CD4-positive, alpha-beta memory T cell (primary cell): ENCODE data around the gene ABI1. TPM values are rescaled to one million over a fixed set of nuclear protein-coding genes. Genes with fewer than 3 reads are reported as not detected.
A peak's percentile ranks its signal among the peaks of the same experiment; 100 is the strongest.
"Not testable (repeated sequence)": the region's sequence is repeated elsewhere in the genome, so short reads cannot be mapped to it uniquely, and the experiment has no call there.

ENCODE experiments used
- CTCF ChIA-PET: fragments of 350-600 bp; sonication (Branson Sonifier 250); formaldehyde crosslinking; loops from one replicate; lab custom pipeline; 2021; ENCODE audit warnings: inconsistent platforms; ENCODE audit not compliant: partially characterized antibody; lab: Charles Lee
- POLR2A ChIA-PET: fragments of 350-600 bp; sonication (Branson Sonifier 250); formaldehyde crosslinking; loops from one replicate; lab custom pipeline; 2021; ENCODE audit not compliant: partially characterized antibody; lab: Charles Lee
- DNase-seq, 5 donors: peaks; one replicate each; pipeline versions ENCODE4 v3.0.0 to v3.0.0-alpha.2; 2020 to 2022; ENCODE audit warnings: mixed read lengths in 1 of 5
- H3K27ac ChIP-seq: one replicate; pipeline ENCODE4 v1.7.0; 2013; ENCODE audit warnings: low read depth, low read length
- H3K27me3 ChIP-seq: 2 replicates; pipeline ENCODE4 v1.7.0; 2013; ENCODE audit warnings: mild to moderate bottlenecking, low read length, moderate library complexity; ENCODE audit not compliant: insufficient read depth
- H3K36me3 ChIP-seq: 2 replicates; pipeline ENCODE4 v1.7.0; 2013; ENCODE audit warnings: mild to moderate bottlenecking, low read length, moderate library complexity; ENCODE audit not compliant: insufficient read depth
- H3K4me1 ChIP-seq: 2 replicates; pipeline ENCODE4 v1.7.0; 2013; ENCODE audit warnings: mild to moderate bottlenecking, low read length, moderate library complexity; ENCODE audit not compliant: insufficient read depth
- H3K4me3 ChIP-seq, 2 donors: one replicate each; pipeline ENCODE4 v1.7.0; 2013; ENCODE audit warnings: low read length in 2 of 2, mild to moderate bottlenecking in 1 of 2
- H3K9me3 ChIP-seq, 2 donors: one replicate each; pipeline ENCODE4 v1.7.0; 2013; ENCODE audit warnings: low read length in 2 of 2, control low read depth in 1 of 2; ENCODE audit not compliant: control insufficient read depth in 1 of 2
- H3K27ac Mint-ChIP-seq, 7 donors: one replicate each; pipeline ENCODE4 v1.8.0; 2020 to 2021; ENCODE audit warnings: mixed read lengths in 7 of 7, mild to moderate bottlenecking in 6 of 7, inconsistent platforms in 3 of 7, moderate library complexity in 3 of 7
- H3K27me3 Mint-ChIP-seq, 2 donors: one replicate each; pipeline ENCODE4 v1.8.0; 2020 to 2021; ENCODE audit warnings: mixed read lengths in 2 of 2
- H3K36me3 Mint-ChIP-seq, 2 donors: one replicate each; pipeline ENCODE4 v1.8.0; 2020 to 2021; ENCODE audit warnings: mixed read lengths in 2 of 2, inconsistent platforms in 1 of 2, mild to moderate bottlenecking in 1 of 2
- H3K4me1 Mint-ChIP-seq, 4 donors: one replicate each; pipeline ENCODE4 v1.8.0; 2020 to 2021; ENCODE audit warnings: mixed read lengths in 4 of 4, mild to moderate bottlenecking in 1 of 4
- H3K4me3 Mint-ChIP-seq, 8 donors: one replicate each; pipeline ENCODE4 v1.8.0; 2020 to 2021; ENCODE audit warnings: mixed read lengths in 8 of 8, mild to moderate bottlenecking in 7 of 8, moderate library complexity in 6 of 8, inconsistent platforms in 3 of 8
- H3K9me3 Mint-ChIP-seq, 8 donors: one replicate each; pipeline ENCODE4 v1.8.0; 2020 to 2021; ENCODE audit warnings: mixed read lengths in 8 of 8, mild to moderate bottlenecking in 5 of 8, inconsistent platforms in 3 of 8, moderate library complexity in 1 of 8
- intact Hi-C: fragments of 100-400 bp; cut with micrococcal nuclease; formaldehyde crosslinking; loops from one replicate; pipeline ENCODE4 v1.15.1; 2023
- polyA plus RNA-seq, 2 donors: library from polyadenylated mRNA; unstranded; fragments of 300-500 nt; fragmentation: Illumina TruSeq; gene quantifications; one replicate each; pipeline ENCODE4 v1.2.3, GENCODE V29; 2021
- total RNA-seq, 2 experiments: library from RNA; stranded (reverse); gene quantifications; one replicate each; pipeline ENCODE4 v1.2.3, GENCODE V29; 2021

Gene ABI1
- total and polyA plus RNA-seq, 4 experiments from 2014 or later, result 62.2 to 87.6 (median 71.4) TPM

GRCh38 chr10:26861205-26861998, 644 bp upstream of the ABI1 start:
- DNase-seq, result no peak
- no peak overlapping the region for H3K27ac ChIP-seq

GRCh38 chr10:26860102-26860442, 686 bp downstream of the ABI1 start:
- H3K27me3 Mint-ChIP-seq, result peaks cover 3% of the 10 kb centered on the region in 2 donors
- peaks cover 0 to 4% (median 0%) of the 10 kb centered on the region in 8 donors for H3K9me3 Mint-ChIP-seq
- Histone ChIP-seq H3K9me3 (no peaks in the 10 kb centered on the region), H3K36me3 (no peaks in the 10 kb centered on the region), H3K27ac (peak overlapping the region; percentile 97), H3K4me1 (peaks cover 51% of the 10 kb centered on the region), H3K4me3 (peak overlapping the region; percentile 87 to 100), H3K27me3 (peaks cover 4% of the 10 kb centered on the region)
- H3K4me1 Mint-ChIP-seq, result peaks cover 26 to 57% (median 39%) of the 10 kb centered on the region in 4 donors
- H3K4me3 Mint-ChIP-seq, result peak overlapping the region; percentile 92 to 100 (median 98)
- DNase-seq, result peak; percentile 52 to 85 (median 54)
- POLR2A ChIA-PET, result interaction anchor here (1.1 to 2.1 kb wide), 7 partner anchors 16 to 1672 kb away, joined by 3 to 10 read pairs (median 6); partner anchors contain the start of genes PDSS1, RAB18, WAC and YME1L1
- H3K27ac Mint-ChIP-seq, result peak overlapping the region; percentile 90 to 98 (median 97)
- peaks cover 3 to 12% of the 10 kb centered on the region in 2 donors for H3K36me3 Mint-ChIP-seq
- CTCF ChIA-PET, result interaction anchor here (1.0 to 3.7 kb wide), 4 partner anchors 11 to 383 kb away, joined by 3 to 21 read pairs (median 10); no protein-coding TSS in a partner anchor
- intact Hi-C loops, result loop anchor here (2.0 to 5.0 kb wide), 5 partner anchors 15 to 1509 kb away; partner anchors contain the start of gene MPP7

More at GRCh38 chr10:26861205-26861998, 644 bp upstream of the ABI1 start:
- Histone ChIP-seq H3K27me3 (peaks cover 4% of the 10 kb centered on the region), H3K4me3 (no peak overlapping the region), H3K4me1 (peaks cover 38% of the 10 kb centered on the region), H3K9me3 (no peaks in the 10 kb centered on the region), H3K36me3 (no peaks in the 10 kb centered on the region)
- Mint-ChIP-seq H3K9me3 (peaks cover 0 to 4% (median 0%) of the 10 kb centered on the region in 8 donors), H3K4me3 (peak overlapping the region; percentile 95 to 100 (median 98)), H3K27me3 (peaks cover 3% of the 10 kb centered on the region in 2 donors), H3K27ac (peak overlapping the region; percentile 96 to 100 (median 98)), H3K4me1 (peaks cover 21 to 50% (median 34%) of the 10 kb centered on the region in 4 donors), H3K36me3 (peaks cover 3 to 12% of the 10 kb centered on the region in 2 donors)
- CTCF ChIA-PET, result interaction anchor here (0.8 to 3.7 kb wide), 13 partner anchors 10 to 382 kb away, joined by 3 to 21 read pairs (median 4); partner anchors contain the start of gene YME1L1
- intact Hi-C loops, result loop anchor here (1.0 to 5.0 kb wide), 11 partner anchors 17 to 1507 kb away; partner anchors contain the start of genes ANKRD26, MASTL, MPP7 and PDSS1
- POLR2A ChIA-PET, result interaction anchor here (0.9 to 2.1 kb wide), 9 partner anchors 9 to 1671 kb away, joined by 3 to 10 read pairs (median 5); partner anchors contain the start of genes PDSS1, RAB18, WAC and YME1L1

- no peaks in the 10 kb centered on the region for H3K36me3 ChIP-seq
- POLR2A ChIA-PET, result interaction anchor here (1.1 to 2.1 kb wide), 5 partner anchors 15 to 1673 kb away, joined by 3 to 10 read pairs (median 6); partner anchors contain the start of genes RAB18, WAC and YME1L1
- H3K36me3 Mint-ChIP-seq, result peaks cover 3 to 14% of the 10 kb centered on the region in 2 donors
- no peak for DNase-seq
- peak overlapping the region; percentile 92 to 100 (median 98) for H3K4me3 Mint-ChIP-seq
- H3K27me3 Mint-ChIP-seq, result peaks cover 3% of the 10 kb centered on the region in 2 donors
- peak overlapping the region; percentile 43 to 100 for H3K4me3 ChIP-seq
- peaks cover 31 to 63% (median 45%) of the 10 kb centered on the region in 4 donors for H3K4me1 Mint-ChIP-seq
- H3K9me3 ChIP-seq, result no peaks in the 10 kb centered on the region
- H3K4me1 ChIP-seq, result peaks cover 57% of the 10 kb centered on the region
- H3K27ac ChIP-seq, result peak overlapping the region; percentile 97
- H3K9me3 Mint-ChIP-seq, result peaks cover 0 to 4% (median 0%) of the 10 kb centered on the region in 8 donors
- CTCF ChIA-PET, result no interaction called here
- H3K27me3 ChIP-seq, result peaks cover 4% of the 10 kb centered on the region
- intact Hi-C loops, result loop anchor here (2.0 to 5.0 kb wide), 6 partner anchors 15 to 1509 kb away; partner anchors contain the start of gene MPP7
- peak overlapping the region; percentile 90 to 98 (median 97) for H3K27ac Mint-ChIP-seq
Observed at GRCh38 chr10:26859241-26860101, 1.3 kb downstream of the ABI1 start.

- no peaks in the 10 kb centered on the region for H3K36me3 ChIP-seq
- peaks cover under 1% of the 10 kb centered on the region for H3K27me3 ChIP-seq
- H3K4me3 ChIP-seq, result peak overlapping the region in 1 of 2 donors; percentile 13
- H3K4me1 ChIP-seq, result peaks cover 65% of the 10 kb centered on the region
- Mint-ChIP-seq H3K4me3 (peak overlapping the region; percentile 92 to 100 (median 98)), H3K4me1 (peaks cover 36 to 71% (median 52%) of the 10 kb centered on the region in 4 donors), H3K36me3 (peaks cover 7 to 18% of the 10 kb centered on the region in 2 donors), H3K27me3 (peaks cover 3% of the 10 kb centered on the region in 2 donors), H3K9me3 (peaks cover 0 to 4% (median 0%) of the 10 kb centered on the region in 8 donors), H3K27ac (peak overlapping the region; percentile 75 to 98 (median 96))
- POLR2A ChIA-PET, result no interaction called here
- peak overlapping the region; percentile 97 for H3K27ac ChIP-seq
- CTCF ChIA-PET, result no interaction called here
- intact Hi-C loops, result loop anchor here (5.0 kb wide), 1 partner anchor 36 kb away; no protein-coding TSS in a partner anchor
- no peaks in the 10 kb centered on the region for H3K9me3 ChIP-seq
- DNase-seq, result no peak
Observed at GRCh38 chr10:26858707-26859034, 2.1 kb downstream of the ABI1 start.

GRCh38 chr10:26857991-26858706, 2.6 kb downstream of the ABI1 start:
- H3K27me3 ChIP-seq, result no peaks in the 10 kb centered on the region
- H3K4me1 Mint-ChIP-seq, result peaks cover 38 to 73% (median 54%) of the 10 kb centered on the region in 4 donors
- peak overlapping the region; percentile 92 to 100 (median 98) for H3K4me3 Mint-ChIP-seq
- POLR2A ChIA-PET, result no interaction called here
- H3K27ac ChIP-seq, result no peak overlapping the region
- no peaks in the 10 kb centered on the region for H3K27me3 Mint-ChIP-seq
- H3K36me3 Mint-ChIP-seq, result peaks cover 8 to 20% of the 10 kb centered on the region in 2 donors
- H3K4me3 ChIP-seq, result no peak overlapping the region
- H3K27ac Mint-ChIP-seq, result peak overlapping the region; percentile 75 to 98 (median 96)
- no peaks in the 10 kb centered on the region for H3K9me3 ChIP-seq
- peaks cover 67% of the 10 kb centered on the region for H3K4me1 ChIP-seq
- H3K36me3 ChIP-seq, result no peaks in the 10 kb centered on the region
- CTCF ChIA-PET, result interaction anchor here (1.2 kb wide), 1 partner anchor 132 kb away, joined by 3 read pairs; no protein-coding TSS in a partner anchor
- H3K9me3 Mint-ChIP-seq, result peaks cover 0 to 4% (median 0%) of the 10 kb centered on the region in 8 donors
- no peak for DNase-seq
- intact Hi-C loops, result loop anchor here (5.0 kb wide), 1 partner anchor 36 kb away; no protein-coding TSS in a partner anchor

- H3K27me3 Mint-ChIP-seq, POLR2A ChIA-PET, DNase-seq, H3K27me3 ChIP-seq, H3K27ac ChIP-seq, H3K9me3 Mint-ChIP-seq, H3K9me3 ChIP-seq, H3K4me3 ChIP-seq, H3K36me3 ChIP-seq: not testable (repeated sequence)
- peaks cover 8 to 20% of the 10 kb centered on the region in 2 donors for H3K36me3 Mint-ChIP-seq
- peak overlapping the region in 7 of 8 donors; percentile 64 to 99 (median 98) for H3K4me3 Mint-ChIP-seq
- CTCF ChIA-PET, result interaction anchor here (0.6 to 1.2 kb wide), 2 partner anchors 9 to 131 kb away, joined by 3 read pairs; no protein-coding TSS in a partner anchor
- H3K4me1 ChIP-seq, result peaks cover 72% of the 10 kb centered on the region
- peak overlapping the region in 2 of 7 donors; percentile 62 to 96 for H3K27ac Mint-ChIP-seq
- H3K4me1 Mint-ChIP-seq, result peaks cover 38 to 73% (median 54%) of the 10 kb centered on the region in 4 donors
- intact Hi-C loops, result loop anchor here (5.0 kb wide), 1 partner anchor 35 kb away; no protein-coding TSS in a partner anchor
Observed at GRCh38 chr10:26857553-26857952, 3.2 kb downstream of the ABI1 start.
